Medulla oblongata (tissue), 1 donor: ENCODE data around the gene TMEM135.
A peak's percentile ranks its signal among the peaks of the same experiment; 100 is the strongest.
"Not testable (repeated sequence)": the region's sequence is repeated elsewhere in the genome, so short reads cannot be mapped to it uniquely, and the experiment has no call there.

Experiments used
- DNase-seq: peaks from one replicate; pipeline ENCODE4 v3.0.0-alpha.2; 2015; ENCODE audit errors: extremely low spot score

The TMEM135 gene

GRCh38 chr11:87037450-87038234 is at the start of gene TMEM135:
Gene TMEM135, plus strand, starts transcription at chr11:87037934. Its CDS starts 112 bp downstream, at chr11:87038046.
- peak; percentile 96 for DNase-seq

GRCh38 chr11:86988351-86988881 is 49.3 kb upstream of the TMEM135 start:
- DNase-seq, result no peak

- no peak for DNase-seq
Measured at GRCh38 chr11:86990031-86990430, 47.7 kb upstream of the TMEM135 start.

- no peak for DNase-seq
Measured at GRCh38 chr11:86990515-86990914, 47.2 kb upstream of the TMEM135 start.

DNA sequence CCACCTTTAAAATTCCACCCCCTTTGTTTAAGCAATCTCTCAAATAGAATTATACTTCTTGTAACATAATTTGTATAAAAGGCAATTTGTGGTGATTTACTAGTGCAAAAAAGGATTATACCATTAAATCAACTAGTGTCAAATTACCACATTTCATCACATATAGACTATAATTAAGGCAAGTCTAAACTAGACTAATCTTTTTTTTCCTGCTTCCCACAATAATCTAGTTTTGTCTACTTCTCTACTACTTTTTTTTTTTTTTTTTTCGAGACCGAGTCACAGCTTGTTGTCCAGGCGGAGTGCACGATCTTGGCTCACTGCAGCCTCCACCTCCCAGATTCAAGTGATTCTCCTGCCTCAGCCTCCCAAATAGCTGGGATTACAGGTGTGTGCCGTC is 46.4 kb upstream of the TMEM135 start:
- DNase-seq, result no peak

DNA sequence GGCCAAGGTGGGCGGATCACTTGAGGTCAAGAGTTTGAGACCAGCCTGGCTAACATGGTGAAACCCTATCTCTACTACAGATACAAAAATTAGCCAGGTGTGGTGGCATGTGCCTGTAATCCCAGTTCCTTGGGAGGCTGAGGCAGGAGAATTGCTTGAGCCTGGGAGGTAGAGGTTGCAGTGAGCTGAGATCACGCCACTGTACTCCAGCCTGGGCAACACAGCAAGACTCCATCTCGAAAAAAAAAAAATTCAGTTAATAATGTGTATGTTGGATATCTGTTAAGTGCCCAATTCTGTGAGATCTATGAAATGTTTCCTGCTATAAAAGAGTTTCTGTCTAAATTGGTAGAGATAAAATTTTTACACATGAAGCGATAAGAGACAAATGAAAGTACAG is 45.4 kb upstream of the TMEM135 start:
- not testable (repeated sequence) for DNase-seq

DNA sequence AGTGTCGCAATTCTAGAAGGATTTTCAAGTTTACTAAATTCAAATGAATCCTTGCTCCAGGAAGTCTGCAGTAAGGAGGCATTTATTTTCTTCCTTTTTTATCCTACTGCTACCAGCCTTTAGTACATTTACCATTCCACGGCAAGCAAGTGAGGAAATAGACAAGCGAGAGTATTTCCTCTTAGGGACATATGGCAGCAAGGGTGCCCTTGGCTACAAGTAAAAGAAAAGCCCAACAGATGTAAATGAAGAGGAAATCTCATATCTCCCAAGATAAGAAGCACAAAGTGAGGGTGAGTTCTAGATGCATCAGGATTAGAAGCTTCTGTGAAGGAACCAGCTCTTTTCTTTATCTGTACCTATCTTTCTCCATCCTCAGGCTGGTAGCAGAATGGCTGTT is 44.7 kb upstream of the TMEM135 start:
- DNase-seq, result no peak

GRCh38 chr11:86996953-86997570 is 40.7 kb upstream of the TMEM135 start:
- no peak for DNase-seq

GRCh38 chr11:86999388-86999787 is 38.3 kb upstream of the TMEM135 start:
- DNase-seq, result no peak

- DNase-seq, result no peak
Measured at GRCh38 chr11:86999859-87000753, 37.6 kb upstream of the TMEM135 start.

DNA sequence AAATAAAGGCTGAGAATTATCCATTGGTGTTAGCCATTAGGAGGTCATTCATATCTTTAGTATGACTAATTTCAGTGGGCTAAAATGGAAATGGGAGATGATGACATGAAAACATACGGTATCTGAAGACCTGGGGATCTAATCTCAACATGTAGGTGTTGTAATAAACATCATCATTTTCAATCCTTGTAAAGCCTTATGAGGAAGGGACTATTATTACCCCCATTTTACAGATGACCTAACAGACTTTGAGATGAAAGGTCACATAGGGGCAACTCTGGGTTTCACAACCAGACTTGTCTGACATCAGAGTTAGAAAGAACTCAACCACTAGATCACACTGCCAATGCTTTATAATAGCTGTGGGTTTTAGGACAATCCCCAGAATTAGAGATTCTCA is 34.8 kb upstream of the TMEM135 start:
- DNase-seq, result no peak

GRCh38 chr11:87004281-87004680 is 33.5 kb upstream of the TMEM135 start:
- DNase-seq, result not testable (repeated sequence)

DNA sequence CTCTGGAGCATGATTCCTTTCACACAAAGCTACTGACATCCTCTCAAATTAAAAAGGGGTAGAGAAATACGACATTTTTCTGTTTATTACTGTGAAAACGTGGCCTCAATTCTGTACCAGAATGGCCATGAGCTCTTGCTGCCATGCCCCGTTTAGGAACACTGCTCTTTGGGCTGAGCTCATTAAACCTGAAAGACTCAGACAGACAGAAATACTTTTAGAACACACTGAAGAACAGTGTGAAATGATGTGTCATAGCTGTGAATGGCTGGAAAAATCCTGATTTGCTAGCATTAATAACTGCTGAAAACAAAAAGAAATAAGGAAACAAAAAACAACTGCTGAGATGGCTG is 32.2 kb upstream of the TMEM135 start:
- no peak for DNase-seq

DNA sequence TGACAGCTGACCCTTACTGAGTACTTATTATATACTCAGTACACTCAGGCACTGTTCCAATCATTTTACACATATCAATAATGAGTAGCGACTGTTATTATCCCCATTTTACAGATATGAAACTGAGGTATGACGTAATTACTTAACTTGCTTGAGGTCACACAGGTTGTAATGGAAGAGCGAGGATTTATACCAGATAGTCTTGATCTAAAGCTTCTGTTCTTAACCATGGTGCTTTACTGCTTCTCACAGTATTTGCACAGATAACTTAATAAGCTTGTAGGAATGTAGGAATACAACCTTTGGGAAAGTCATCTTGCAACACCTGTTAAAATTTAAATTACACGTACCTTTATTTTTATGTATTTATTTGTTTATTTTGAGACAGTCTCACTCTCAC is 31.7 kb upstream of the TMEM135 start:
- DNase-seq, result no peak

- no peak for DNase-seq
Measured at GRCh38 chr11:87007963-87008362, 29.8 kb upstream of the TMEM135 start.

- DNase-seq, result no peak
Measured at GRCh38 chr11:87012089-87012488, 25.6 kb upstream of the TMEM135 start.

GRCh38 chr11:87012673-87013072 is 25.1 kb upstream of the TMEM135 start:
- DNase-seq, result no peak

DNA sequence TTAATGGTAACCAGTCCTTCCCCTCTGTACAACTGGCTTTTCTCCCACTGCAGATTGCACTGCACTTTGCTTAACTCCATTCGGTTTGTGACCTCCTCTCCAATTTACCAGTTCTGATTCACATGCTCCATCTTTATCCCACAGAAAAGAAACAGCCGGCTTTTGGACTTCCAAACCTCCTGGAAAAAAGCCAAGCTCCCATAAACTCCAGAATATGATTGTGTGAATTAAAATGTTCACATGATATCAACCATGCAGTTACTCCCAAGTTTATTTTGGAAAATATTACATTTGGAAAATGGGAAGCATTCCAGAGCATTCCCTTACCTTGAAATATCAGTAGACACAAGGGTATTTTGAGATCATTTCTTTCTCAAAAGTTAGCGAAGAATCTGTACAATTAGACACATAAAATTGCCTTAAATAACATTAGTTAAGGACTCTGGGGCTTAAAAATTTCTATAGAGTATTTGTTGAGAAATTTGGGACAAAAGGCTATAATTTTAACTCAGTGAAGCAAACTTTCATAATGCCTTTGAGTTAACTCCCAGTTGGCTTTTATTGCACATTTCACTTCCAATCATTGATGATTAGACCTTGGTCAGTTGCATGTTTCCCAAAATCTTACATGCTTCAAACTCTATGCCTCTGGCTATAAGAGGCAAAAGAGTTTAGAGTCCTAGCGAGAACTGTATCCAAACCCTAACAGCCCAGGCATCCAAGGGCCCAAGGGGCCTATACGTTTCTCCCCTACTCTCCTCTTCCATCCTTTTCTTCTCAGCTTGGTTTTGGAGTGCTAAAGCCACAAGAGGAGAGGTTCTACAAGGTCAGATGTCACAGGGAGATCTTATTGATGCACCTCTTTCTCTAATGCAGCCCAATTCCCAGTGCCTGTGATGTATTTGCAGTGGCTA is 23.6 kb upstream of the TMEM135 start:
- no peak for DNase-seq

GRCh38 chr11:87015645-87016044 is 22.1 kb upstream of the TMEM135 start:
- no peak for DNase-seq

DNA sequence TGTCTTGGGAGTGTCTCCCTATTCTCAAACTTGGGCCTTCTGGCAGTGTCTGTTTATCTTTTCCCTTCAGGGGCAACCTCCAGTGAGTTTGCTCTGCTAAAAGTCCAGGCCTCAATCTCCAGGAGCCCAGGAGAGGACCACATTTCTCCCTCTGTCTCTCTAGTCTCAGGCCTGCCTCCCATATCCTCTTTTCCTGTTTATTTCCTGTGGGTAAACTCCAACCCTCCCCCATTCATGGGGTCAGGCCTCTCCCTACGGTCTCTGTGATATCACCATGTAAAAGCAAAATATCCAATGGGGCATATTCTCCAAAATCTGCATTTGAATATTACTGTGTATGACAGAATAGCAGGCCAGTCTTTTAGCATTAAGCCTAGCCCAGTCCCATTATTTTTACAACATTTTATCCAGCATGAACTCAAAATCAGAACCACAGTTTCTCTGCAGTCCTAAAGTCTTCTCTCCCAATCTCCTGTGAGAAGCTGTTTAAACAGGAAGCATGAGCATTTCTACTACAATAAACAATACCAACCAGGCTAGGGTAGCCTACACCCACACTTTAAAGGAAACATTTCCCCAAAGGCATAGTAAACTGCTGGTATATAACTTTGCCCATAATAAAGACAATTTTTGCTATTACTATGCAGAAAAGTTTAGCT is 18.0 kb upstream of the TMEM135 start:
- no peak for DNase-seq

DNA sequence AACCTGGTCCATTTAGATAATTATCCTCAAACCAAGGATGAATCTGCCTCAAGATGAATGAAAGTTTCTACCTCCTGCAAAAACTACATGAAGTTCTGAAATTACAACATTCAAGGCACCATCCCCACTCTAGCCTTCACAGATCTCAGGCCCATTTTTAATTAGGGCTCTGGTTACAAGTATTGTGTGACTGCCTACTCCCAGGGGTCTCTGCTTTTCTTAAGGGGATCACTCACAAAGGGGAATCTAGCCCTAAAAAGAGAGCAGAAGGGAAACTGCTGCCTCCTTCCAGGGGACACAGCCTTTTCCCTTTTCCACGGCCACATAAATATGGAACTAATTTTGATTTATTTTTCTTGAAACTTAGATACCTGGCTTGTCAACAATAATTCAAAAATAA is 17.4 kb upstream of the TMEM135 start:
- no peak for DNase-seq
